Measurements from ENCODE around the gene GALNT1.

Gene GALNT1

DNA sequence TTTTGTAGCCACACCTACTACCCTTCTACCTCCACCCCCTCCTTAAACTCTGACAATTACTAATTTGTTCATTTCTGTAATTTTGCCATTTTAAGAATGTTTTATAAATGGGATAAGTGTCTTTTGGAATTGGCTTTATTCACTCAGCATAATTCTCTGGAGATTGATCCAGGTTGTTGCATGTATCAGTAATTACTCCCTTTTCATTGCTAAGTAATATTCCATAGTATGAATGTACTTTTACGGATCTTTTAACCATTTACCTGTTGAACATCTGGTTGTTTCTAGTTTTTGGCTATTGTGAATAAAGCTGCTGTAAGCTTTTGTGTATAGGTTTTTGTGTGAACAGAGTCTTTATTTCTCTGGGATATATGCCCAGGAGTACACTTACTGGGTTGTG lies 4.1 kb downstream of the GALNT1 start:
- Histone ChIP-seq H3K9me2 (replicated peaks; ENCODE audit: insufficient read depth, low read length) (no peaks in the 10 kb centered on the region), H4K20me1 (ENCODE audit: low read depth, low read length) (peaks cover 4% of the 10 kb centered on the region; the same call in 1 of the 2 replicates), H3K4me3 (ENCODE audit: insufficient read depth, low read length, poor library complexity, severe bottlenecking) (no peak overlapping the region), H3K27ac (ENCODE audit: low read depth, low read length) (no peak overlapping the region), H3K79me2 (ENCODE audit: insufficient read depth, low read length) (peaks cover 9% of the 10 kb centered on the region; the same call in 1 of the 2 replicates), H3F3A (ENCODE audit: insufficient read depth) (peaks cover 15% of the 10 kb centered on the region; the same call in 1 of the 2 replicates), H3K9ac (ENCODE audit: low read length) (no peak overlapping the region), H3K36me3 (ENCODE audit: low read length) (0 out of 2 replicates have a peak, but pooled peaks cover 5% of the 10 kb centered on the region), H3K9me3 (ENCODE audit: insufficient read depth, low read length) (no peaks in the 10 kb centered on the region), H3K27me3 (ENCODE audit: low read length) (no peaks in the 10 kb centered on the region), H3K4me2 (ENCODE audit: low read depth, low read length, poor library complexity, severe bottlenecking) (no peak overlapping the region), H2AFZ (ENCODE audit: low read depth, low read length, severe bottlenecking) (no peak overlapping the region)
- TF ChIP-seq EZH2phosphoT487 (conservative IDR thresholded peaks at IDR 0.05; ENCODE audit: low read length), result no peak
- TF ChIP-seq CTCF (IDR thresholded peaks at IDR 0.05; ENCODE audit: insufficient read depth, low read length, poor library complexity, severe bottlenecking), result no peak

DNA sequence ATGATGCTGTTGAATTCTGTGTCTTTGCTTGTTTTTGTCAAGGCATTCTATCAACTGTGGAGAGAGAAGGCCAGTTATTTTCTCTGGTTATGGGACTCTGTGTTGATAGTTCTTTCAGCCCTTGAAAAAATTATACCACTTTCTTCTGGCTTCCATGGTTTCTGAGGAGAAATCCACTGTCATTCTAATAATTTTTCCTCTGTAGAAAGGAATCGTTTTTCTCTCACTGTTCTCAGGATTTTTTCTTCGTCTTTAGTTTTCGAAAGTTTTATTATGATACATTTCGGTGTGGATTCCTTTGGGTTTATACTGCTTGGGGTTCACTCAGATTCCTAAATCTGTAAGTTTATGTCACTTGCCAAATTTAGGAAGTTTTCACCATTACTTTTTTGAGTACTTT lies 6.6 kb downstream of the GALNT1 start:
- Histone ChIP-seq H3F3A (ENCODE audit: insufficient read depth) (0 out of 2 replicates have a peak, but pooled peaks cover 3% of the 10 kb centered on the region), H3K36me3 (ENCODE audit: low read length) (0 out of 2 replicates have a peak, but pooled peaks cover 5% of the 10 kb centered on the region), H3K4me3 (ENCODE audit: insufficient read depth, low read length, poor library complexity, severe bottlenecking) (no peak overlapping the region), H4K20me1 (ENCODE audit: low read depth, low read length) (peaks cover 7% of the 10 kb centered on the region; the same call in 1 of the 2 replicates), H3K27me3 (ENCODE audit: low read length) (no peaks in the 10 kb centered on the region), H3K4me2 (ENCODE audit: low read depth, low read length, poor library complexity, severe bottlenecking) (no peak overlapping the region), H3K9me3 (ENCODE audit: insufficient read depth, low read length) (no peaks in the 10 kb centered on the region), H2AFZ (ENCODE audit: low read depth, low read length, severe bottlenecking) (no peak overlapping the region), H3K27ac (ENCODE audit: low read depth, low read length) (no peak overlapping the region), H3K9me2 (replicated peaks; ENCODE audit: insufficient read depth, low read length) (no peaks in the 10 kb centered on the region), H3K79me2 (ENCODE audit: insufficient read depth, low read length) (peaks cover 13% of the 10 kb centered on the region), H3K9ac (ENCODE audit: low read length) (no peak overlapping the region)
- TF ChIP-seq CTCF (IDR thresholded peaks at IDR 0.05; ENCODE audit: insufficient read depth, low read length, poor library complexity, severe bottlenecking), result no peak
- no peak for TF ChIP-seq EZH2phosphoT487 (conservative IDR thresholded peaks at IDR 0.05; ENCODE audit: low read length)

DNA sequence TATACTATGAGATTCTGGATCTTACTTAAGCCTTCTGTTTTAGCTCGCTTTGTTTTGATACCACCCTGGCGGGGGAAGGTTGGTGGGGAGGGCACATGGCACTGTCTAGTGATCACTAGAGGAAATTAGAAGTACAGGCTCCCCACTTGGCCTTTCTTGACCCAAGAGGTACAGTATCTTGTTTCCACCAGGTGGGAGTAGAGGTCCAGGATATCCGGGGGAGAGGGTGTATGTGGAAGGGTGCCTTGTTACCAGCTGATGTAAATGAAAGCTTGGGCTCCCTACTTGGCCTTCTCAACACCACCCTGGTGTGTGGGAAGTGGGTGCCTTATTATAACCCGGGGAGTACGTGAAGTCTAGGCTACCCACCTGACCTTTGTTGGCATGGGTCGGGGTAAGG lies 7.5 kb downstream of the GALNT1 start:
- no peaks in the 10 kb centered on the region for H3K9me3 ChIP-seq (ENCODE audit: insufficient read depth, low read length)
- peaks cover 17% of the 10 kb centered on the region for H3K79me2 ChIP-seq (ENCODE audit: insufficient read depth, low read length)
- no peak overlapping the region for H3K4me2 ChIP-seq (ENCODE audit: low read depth, low read length, poor library complexity, severe bottlenecking)
- 0 out of 2 replicates have a peak, but pooled peaks cover 5% of the 10 kb centered on the region for H3K36me3 ChIP-seq (ENCODE audit: low read length)
- TF ChIP-seq EZH2phosphoT487 (conservative IDR thresholded peaks at IDR 0.05; ENCODE audit: low read length) (no peak), CTCF (IDR thresholded peaks at IDR 0.05; ENCODE audit: insufficient read depth, low read length, poor library complexity, severe bottlenecking) (no peak)
- no peak overlapping the region for H2AFZ ChIP-seq (ENCODE audit: low read depth, low read length, severe bottlenecking)
- no peaks in the 10 kb centered on the region for H3K27me3 ChIP-seq (ENCODE audit: low read length)
- H4K20me1 ChIP-seq (ENCODE audit: low read depth, low read length), result peaks cover 7% of the 10 kb centered on the region; the same call in 1 of the 2 replicates
- no peak overlapping the region for H3K9ac ChIP-seq (ENCODE audit: low read length)
- no peak overlapping the region for H3K27ac ChIP-seq (ENCODE audit: low read depth, low read length)
- no peaks in the 10 kb centered on the region for H3F3A ChIP-seq (ENCODE audit: insufficient read depth)
- no peaks in the 10 kb centered on the region for H3K9me2 ChIP-seq (replicated peaks; ENCODE audit: insufficient read depth, low read length)
- H3K4me3 ChIP-seq (ENCODE audit: insufficient read depth, low read length, poor library complexity, severe bottlenecking), result no peak overlapping the region

Measured in SU-DHL-6 (cell line).